Endodermal cell (in vitro differentiated cells): ENCODE measurements around the gene TTN. TPM values are rescaled to one million over a fixed set of nuclear protein-coding genes. Genes with fewer than 3 reads are reported as not detected.
A peak's percentile ranks its signal among the peaks of the same experiment; 100 is the strongest.

ENCODE experiments used
- DNase-seq: peaks from one replicate; pipeline ENCODE4 v3.0.0-alpha.2; 2017
- H3K27ac ChIP-seq: 2 replicates; pipeline ENCODE4 v1.5.1; 2013; ENCODE audit warnings: mild to moderate bottlenecking, low read depth, low read length, moderate library complexity
- H3K27me3 ChIP-seq: 2 replicates; pipeline ENCODE4 v1.6.1; 2013; ENCODE audit warnings: mild to moderate bottlenecking, low read length, moderate library complexity; ENCODE audit not compliant: insufficient read depth, control insufficient read depth, poor library complexity, severe bottlenecking
- H3K36me3 ChIP-seq: 2 replicates; pipeline ENCODE4 v1.7.0; 2013; ENCODE audit warnings: mild to moderate bottlenecking, low read length, moderate library complexity; ENCODE audit not compliant: control insufficient read depth, insufficient read depth
- H3K4me1 ChIP-seq: one replicate; pipeline ENCODE4 v1.7.0; 2013; ENCODE audit warnings: low read length; ENCODE audit not compliant: control insufficient read depth, insufficient read depth
- H3K4me3 ChIP-seq: 2 replicates; pipeline ENCODE4 v1.5.1; 2013; ENCODE audit warnings: mild to moderate bottlenecking, low read length, moderate library complexity
- H3K9ac ChIP-seq: 2 replicates; pipeline ENCODE4 v1.6.1; 2013; ENCODE audit warnings: mild to moderate bottlenecking, low read length, moderate library complexity; ENCODE audit not compliant: poor library complexity, severe bottlenecking; ENCODE audit errors: extremely low read depth
- H3K9me3 ChIP-seq: 2 replicates; pipeline ENCODE4 v1.6.1; 2013; ENCODE audit warnings: mild to moderate bottlenecking, low read length, moderate library complexity; ENCODE audit not compliant: control insufficient read depth
- H3K27ac Mint-ChIP-seq: 2 replicates; pipeline ENCODE4 v1.8.0; 2020; ENCODE audit warnings: mixed read lengths
- H3K27me3 Mint-ChIP-seq: 2 replicates; pipeline ENCODE4 v1.8.0; 2021; ENCODE audit warnings: mild to moderate bottlenecking, mixed read lengths; ENCODE audit not compliant: insufficient read depth
- H3K36me3 Mint-ChIP-seq: 2 replicates; pipeline ENCODE4 v1.8.0; 2020; ENCODE audit warnings: low read depth, mixed read lengths
- H3K4me1 Mint-ChIP-seq: 2 replicates; pipeline ENCODE4 v1.8.0; 2020; ENCODE audit warnings: mixed read lengths
- H3K4me3 Mint-ChIP-seq: 2 replicates; pipeline ENCODE4 v1.8.0; 2020; ENCODE audit warnings: mild to moderate bottlenecking, moderate library complexity, mixed read lengths
- H3K9me3 Mint-ChIP-seq: 2 replicates; pipeline ENCODE4 v1.8.0; 2020; ENCODE audit warnings: mild to moderate bottlenecking, mixed read lengths
- CTCF ChIP-seq: fragments of 200-600 bp; sonication (generic); conservative IDR thresholded peaks from 2 replicates; pipeline ENCODE4 v1.5.0; 2021; ENCODE audit warnings: antibody characterized with exemption, mild to moderate bottlenecking
- WGBS, 2 experiments: methylation state at CpG; one replicate each; pipeline versions ENCODE4 v1.1.5 to v1.1.7; 2013; ENCODE audit warnings: missing lambda C conversion rate in 2 of 2, mixed read lengths in 1 of 2; ENCODE audit not compliant: insufficient coverage in 1 of 2, insufficient read length in 1 of 2; 5-methylcytosine and 5-hydroxymethylcytosine counted together
- total RNA-seq, 2 donors: library from RNA; stranded (reverse); fragmentation: NEBNext Ultra II Directional in 1 of 2; extraction: Animal tissue kit (Norgen Biotek cat#: 25700) in 1 of 2; gene quantifications; 2 replicates in 1 of 2; 3 replicates in 1 of 2; pipeline ENCODE4 v1.2.1, GENCODE V29; 2021

TTN gene
- total RNA-seq, 2 donors from 2014 or later, result 101 to 118 TPM

GRCh38 chr2:178824181-178824580 is 17.0 kb upstream of the TTN start:
- Mint-ChIP-seq H3K36me3 (peaks cover 63% of the 10 kb centered on the region), H3K4me3 (no peak overlapping the region), H3K4me1 (peaks cover 9% of the 10 kb centered on the region), H3K9me3 (no peaks in the 10 kb centered on the region), H3K27ac (no peak overlapping the region), H3K27me3 (no peaks in the 10 kb centered on the region)
- Histone ChIP-seq H3K9ac (no peak overlapping the region), H3K36me3 (peaks cover 72% of the 10 kb centered on the region), H3K9me3 (peaks cover 5% of the 10 kb centered on the region), H3K27me3 (no peaks in the 10 kb centered on the region), H3K27ac (no peak overlapping the region), H3K4me3 (no peak overlapping the region), H3K4me1 (no peaks in the 10 kb centered on the region)
- no peak for TF ChIP-seq CTCF
- no peak for DNase-seq
- 93 to 94% methylated on average over 2 to 7 of the region's 7 CpGs for WGBS, 2 experiments

- no peak overlapping the region for H3K4me3 Mint-ChIP-seq
- Histone ChIP-seq H3K36me3 (peaks cover 60% of the 10 kb centered on the region), H3K4me1 (no peaks in the 10 kb centered on the region), H3K4me3 (no peak overlapping the region), H3K27me3 (no peaks in the 10 kb centered on the region), H3K9ac (no peak overlapping the region), H3K27ac (no peak overlapping the region), H3K9me3 (no peaks in the 10 kb centered on the region)
- H3K27me3 Mint-ChIP-seq, result no peaks in the 10 kb centered on the region
- 63 to 70% methylated on average over 2 to 4 of the region's 4 CpGs for WGBS, 2 experiments
- peaks cover 6% of the 10 kb centered on the region for H3K4me1 Mint-ChIP-seq
- no peak for DNase-seq
- no peaks in the 10 kb centered on the region for H3K9me3 Mint-ChIP-seq
- TF ChIP-seq CTCF, result no peak
- peaks cover 52% of the 10 kb centered on the region for H3K36me3 Mint-ChIP-seq
- H3K27ac Mint-ChIP-seq, result peak overlapping the region; percentile 56
Measured at GRCh38 chr2:178819992-178820391, 12.8 kb upstream of the TTN start.

- Mint-ChIP-seq H3K4me1 (peaks cover 6% of the 10 kb centered on the region), H3K9me3 (no peaks in the 10 kb centered on the region), H3K4me3 (no peak overlapping the region), H3K27me3 (no peaks in the 10 kb centered on the region), H3K27ac (no peak overlapping the region), H3K36me3 (peaks cover 57% of the 10 kb centered on the region)
- no peak overlapping the region for H3K27ac ChIP-seq
- H3K27me3 ChIP-seq, result no peaks in the 10 kb centered on the region
- no peak for DNase-seq
- no peak for TF ChIP-seq CTCF
- no peak overlapping the region for H3K9ac ChIP-seq
- H3K9me3 ChIP-seq, result no peaks in the 10 kb centered on the region
- H3K4me3 ChIP-seq, result no peak overlapping the region
- no peaks in the 10 kb centered on the region for H3K4me1 ChIP-seq
- peaks cover 65% of the 10 kb centered on the region for H3K36me3 ChIP-seq
- 89 to 91% methylated on average over 1 of the region's 1 CpG for WGBS, 2 experiments
Measured at GRCh38 chr2:178819147-178819875, 12.1 kb upstream of the TTN start.
